ENCODE data around the gene CHST15. TPM values are rescaled to one million over a fixed set of nuclear protein-coding genes. Genes with fewer than 3 reads are reported as not detected.

CHST15 gene
- total and polyA plus RNA-seq, 12 donors: 5.2 to 54.5 (median 29.2) TPM

GRCh38 chr10:124048371-124049290, 44.8 kb downstream of the CHST15 start:
- Histone ChIP-seq H3K27ac (peak overlapping the region in 2 of 5 donors; percentile 21 to 82), H3K9me3 (replicated peaks in 1 of 3) (no peaks in the 10 kb centered on the region), H3K4me1 (replicated peaks in 1 of 2) (no peaks in the 10 kb centered on the region), H3K36me3 (replicated peaks in 1 of 2) (no peaks in the 10 kb centered on the region), H3K27me3 (no peaks in the 10 kb centered on the region), H3K4me3 (no peak overlapping the region)
- WGBS, 4 donors: 59 to 71% (median 67%) methylated on average over 19 of the region's 19 CpGs
- TF ChIP-seq CTCF (IDR thresholded peaks at IDR 0.05) (no peak), POLR2A (IDR thresholded peaks at IDR 0.05) (no peak)
- DNase-seq: peak in 6 of 7 donors; percentile 32 to 70 (median 44)
- intact Hi-C loops (cut with DNase I): no loop called here

GRCh38 chr10:124047427-124048152, 45.8 kb downstream of the CHST15 start:
- H3K4me3 ChIP-seq: no peak overlapping the region
- no peaks in the 10 kb centered on the region for H3K27me3 ChIP-seq
- no peaks in the 10 kb centered on the region for H3K9me3 ChIP-seq (replicated peaks in 1 of 3)
- WGBS, 4 donors: 84 to 90% (median 87%) methylated on average over 6 of the region's 6 CpGs
- intact Hi-C loops (cut with DNase I): no loop called here
- TF ChIP-seq CTCF (IDR thresholded peaks at IDR 0.05) (no peak), POLR2A (IDR thresholded peaks at IDR 0.05) (no peak)
- peak overlapping the region in 2 of 5 donors; percentile 17 to 82 for H3K27ac ChIP-seq
- H3K4me1 ChIP-seq (replicated peaks in 1 of 2): no peaks in the 10 kb centered on the region
- no peak for DNase-seq
- H3K36me3 ChIP-seq (replicated peaks in 1 of 2): no peaks in the 10 kb centered on the region

GRCh38 chr10:124045801-124046355, 47.5 kb downstream of the CHST15 start:
- Histone ChIP-seq H3K27me3 (no peaks in the 10 kb centered on the region), H3K4me1 (replicated peaks in 1 of 2) (no peaks in the 10 kb centered on the region), H3K36me3 (replicated peaks in 1 of 2) (peaks cover 0 to 13% of the 10 kb centered on the region in 2 donors), H3K27ac (peak overlapping the region in 1 of 5 donors; percentile 20), H3K4me3 (no peak overlapping the region), H3K9me3 (replicated peaks in 1 of 3) (no peaks in the 10 kb centered on the region)
- 76 to 81% (median 79%) methylated on average over 18 of the region's 18 CpGs for WGBS, 4 donors
- TF ChIP-seq CTCF (IDR thresholded peaks at IDR 0.05): no peak
- no peak for DNase-seq
- intact Hi-C loops (cut with DNase I): no loop called here

- intact Hi-C loops (cut with DNase I): no loop called here
- Histone ChIP-seq H3K36me3 (replicated peaks in 1 of 2) (peaks cover 0 to 13% of the 10 kb centered on the region in 2 donors), H3K9me3 (replicated peaks in 1 of 3) (no peaks in the 10 kb centered on the region), H3K4me3 (no peak overlapping the region), H3K27me3 (no peaks in the 10 kb centered on the region), H3K27ac (no peak overlapping the region), H3K4me1 (replicated peaks in 1 of 2) (no peaks in the 10 kb centered on the region)
- no peak for DNase-seq
- WGBS, 4 donors: 65 to 82% (median 74%) methylated on average over 6 of the region's 6 CpGs
- no peak for TF ChIP-seq POLR2A (IDR thresholded peaks at IDR 0.05)
- TF ChIP-seq CTCF (IDR thresholded peaks at IDR 0.05): no peak
Observed at GRCh38 chr10:124045276-124045675, 48.1 kb downstream of the CHST15 start.

All from adrenal gland (tissue), 12 donors.